8988T (cell line): ENCODE measurements around the gene ORMDL3.
"Not testable (repeated sequence)": the region's sequence is repeated elsewhere in the genome, so short reads cannot be mapped to it uniquely, and the experiment has no call there.

ENCODE experiments used
- DNase-seq: peaks from one replicate; pipeline ENCODE4 v3.0.0; 2011

ORMDL3 gene

GRCh38 chr17:39948489-39948828 lies 21.1 kb upstream of the ORMDL3 start:
- DNase-seq = not testable (repeated sequence)

GRCh38 chr17:39946551-39947330 lies 19.3 kb upstream of the ORMDL3 start:
- DNase-seq = no peak

- DNase-seq = no peak
Observed at GRCh38 chr17:39944393-39944711, 17.0 kb upstream of the ORMDL3 start.

GRCh38 chr17:39943702-39944392 lies 16.4 kb upstream of the ORMDL3 start:
- no peak for DNase-seq

- no peak for DNase-seq
Observed at GRCh38 chr17:39939588-39940419, 12.4 kb upstream of the ORMDL3 start.

GRCh38 chr17:39939106-39939505 lies 11.7 kb upstream of the ORMDL3 start:
- no peak for DNase-seq

GRCh38 chr17:39938140-39938869 lies 10.9 kb upstream of the ORMDL3 start:
- no peak for DNase-seq

- no peak for DNase-seq
Observed at GRCh38 chr17:39937447-39937846, 10.0 kb upstream of the ORMDL3 start.

- no peak for DNase-seq
Observed at GRCh38 chr17:39935909-39936308, 8.5 kb upstream of the ORMDL3 start.

- no peak for DNase-seq
Observed at GRCh38 chr17:39934324-39934723, 6.9 kb upstream of the ORMDL3 start.

GRCh38 chr17:39933912-39934311 lies 6.5 kb upstream of the ORMDL3 start:
- DNase-seq = no peak

GRCh38 chr17:39929646-39930407 lies 2.4 kb upstream of the ORMDL3 start:
- no peak for DNase-seq

GRCh38 chr17:39928858-39929645 lies 1.7 kb upstream of the ORMDL3 start:
- DNase-seq = no peak

GRCh38 chr17:39927929-39928857 lies 792 bp upstream of the ORMDL3 start:
- peak; percentile 28 for DNase-seq

- DNase-seq = no peak
Observed at GRCh38 chr17:39926588-39927100, 757 bp downstream of the ORMDL3 start.

- no peak for DNase-seq
Observed at GRCh38 chr17:39926135-39926587, 1.2 kb downstream of the ORMDL3 start.

- DNase-seq = no peak
Observed at GRCh38 chr17:39925282-39926134, 1.9 kb downstream of the ORMDL3 start.

GRCh38 chr17:39924691-39925055 lies 2.7 kb downstream of the ORMDL3 start:
- no peak for DNase-seq
